ENCODE data around the gene EVX1. TPM values are rescaled to one million over a fixed set of nuclear protein-coding genes. Genes with fewer than 3 reads are reported as not detected.

Gene EVX1
- total RNA-seq, 1 donor from 2014 or later, result not detected

DNA sequence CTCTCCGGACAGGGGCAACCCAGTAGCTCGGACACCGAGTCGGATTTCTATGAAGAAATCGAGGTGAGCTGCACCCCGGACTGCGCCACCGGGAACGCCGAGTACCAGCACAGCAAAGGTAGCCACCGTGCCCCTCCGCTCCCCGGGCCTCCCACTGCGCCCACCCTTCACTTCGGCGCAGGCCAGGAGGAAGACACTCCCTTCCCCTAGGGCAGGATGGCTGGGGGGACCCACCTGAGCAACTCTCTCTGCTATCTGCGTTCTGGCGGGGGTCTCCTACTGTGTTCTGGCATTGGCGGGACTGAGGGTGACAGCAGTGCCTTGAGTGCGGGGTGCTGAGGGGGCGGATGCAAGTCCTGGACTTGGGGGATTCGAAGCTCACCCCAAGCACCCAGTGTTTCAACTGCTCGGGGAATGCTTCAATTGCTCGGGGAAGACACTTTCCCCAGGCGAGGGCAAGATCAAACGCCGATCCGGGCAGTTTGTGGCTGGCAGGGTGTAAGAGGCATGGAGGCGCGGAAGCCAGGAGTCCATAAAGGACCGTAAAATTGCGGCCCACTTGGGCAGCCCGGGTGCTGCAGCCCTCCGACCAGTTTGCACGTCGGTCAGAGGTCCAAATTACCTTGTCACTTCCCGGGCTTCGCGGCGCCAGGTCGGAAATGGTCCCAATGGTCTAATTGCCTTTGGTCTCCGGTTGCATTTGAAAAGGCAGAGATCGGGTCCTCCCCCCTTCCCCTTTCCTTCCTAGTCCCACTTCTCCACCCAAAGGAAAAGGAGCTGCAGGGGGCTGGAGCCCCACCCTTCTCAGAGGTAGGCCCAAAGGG is 950 bp downstream of the EVX1 start:
- no peaks in the 10 kb centered on the region for H3K36me3 ChIP-seq (ENCODE audit: control insufficient read depth in 3 of 3, insufficient read depth in 3 of 3, low read length in 3 of 3)
- H3K4me1 ChIP-seq (ENCODE audit: control insufficient read depth in 3 of 3, insufficient read depth in 3 of 3, low read length in 3 of 3), result peaks cover 11 to 33% (median 21%) of the 10 kb centered on the region in 3 donors
- peaks cover 96 to 99% (median 99%) of the 10 kb centered on the region in 3 donors for H3K27me3 ChIP-seq (ENCODE audit: control insufficient read depth in 3 of 3, insufficient read depth in 3 of 3, low read length in 3 of 3)
- no peak overlapping the region for H3K27ac ChIP-seq (ENCODE audit: low read depth, low read length)
- no peaks in the 10 kb centered on the region for H3K9me3 ChIP-seq (ENCODE audit: control insufficient read depth in 3 of 3, low read length in 3 of 3)
- H3K9ac ChIP-seq (ENCODE audit: low read depth in 1 of 3, low read length in 3 of 3), result no peak overlapping the region
- H3K4me3 ChIP-seq (ENCODE audit: low read length in 3 of 3), result peak overlapping the region in 2 of 3 donors; percentile 6 to 59

DNA sequence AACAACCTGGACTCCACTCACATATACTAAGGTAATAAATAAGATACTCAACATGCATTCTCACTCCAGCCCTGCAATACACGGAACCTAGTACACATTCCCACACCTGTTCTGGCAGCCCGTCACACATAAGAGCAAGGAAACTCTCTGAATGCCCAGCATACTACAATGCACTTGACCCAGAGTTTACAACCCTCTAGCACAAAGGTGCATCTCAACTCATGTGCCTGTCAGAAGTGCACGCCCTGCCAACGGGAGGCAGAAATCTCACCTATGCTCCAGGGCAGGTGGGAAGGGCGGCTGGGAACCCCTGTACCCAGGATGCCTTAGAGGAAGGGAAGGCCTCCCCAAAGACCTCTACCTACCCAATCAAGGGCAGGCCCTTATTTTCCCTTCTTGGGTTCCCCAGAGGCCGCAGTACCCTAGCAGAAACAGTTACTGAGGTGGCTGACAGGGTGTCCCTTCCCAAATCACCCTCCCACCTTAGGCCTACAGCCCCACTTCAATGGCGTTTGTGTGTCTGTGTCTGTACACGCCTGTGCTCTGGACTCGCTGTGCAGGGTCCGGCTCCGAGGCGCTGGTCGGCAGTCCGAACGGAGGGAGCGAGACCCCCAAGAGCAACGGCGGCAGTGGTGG is 2.0 kb downstream of the EVX1 start:
- peaks cover 11 to 33% (median 21%) of the 10 kb centered on the region in 3 donors for H3K4me1 ChIP-seq (ENCODE audit: control insufficient read depth in 3 of 3, insufficient read depth in 3 of 3, low read length in 3 of 3)

GRCh38 chr7:27245124-27245797 is 2.7 kb downstream of the EVX1 start:
- Histone ChIP-seq H3K27me3 (ENCODE audit: control insufficient read depth in 3 of 3, insufficient read depth in 3 of 3, low read length in 3 of 3) (peaks cover 99 to 100% (median 100%) of the 10 kb centered on the region in 3 donors), H3K27ac (ENCODE audit: low read depth, low read length) (no peak overlapping the region), H3K9ac (ENCODE audit: low read depth in 1 of 3, low read length in 3 of 3) (no peak overlapping the region), H3K9me3 (ENCODE audit: control insufficient read depth in 3 of 3, low read length in 3 of 3) (no peaks in the 10 kb centered on the region), H3K36me3 (ENCODE audit: control insufficient read depth in 3 of 3, insufficient read depth in 3 of 3, low read length in 3 of 3) (no peaks in the 10 kb centered on the region), H3K4me1 (ENCODE audit: control insufficient read depth in 3 of 3, insufficient read depth in 3 of 3, low read length in 3 of 3) (peaks cover 11 to 33% (median 21%) of the 10 kb centered on the region in 3 donors), H3K4me3 (ENCODE audit: low read length in 3 of 3) (peak overlapping the region; percentile 23 to 54 (median 41))

More for the DNA sequence above, 2.0 kb downstream of the EVX1 start:
- Histone ChIP-seq H3K27me3 (ENCODE audit: control insufficient read depth in 3 of 3, insufficient read depth in 3 of 3, low read length in 3 of 3) (peaks cover 99 to 100% (median 100%) of the 10 kb centered on the region in 3 donors), H3K36me3 (ENCODE audit: control insufficient read depth in 3 of 3, insufficient read depth in 3 of 3, low read length in 3 of 3) (no peaks in the 10 kb centered on the region), H3K4me3 (ENCODE audit: low read length in 3 of 3) (no peak overlapping the region), H3K9ac (ENCODE audit: low read depth in 1 of 3, low read length in 3 of 3) (no peak overlapping the region), H3K9me3 (ENCODE audit: control insufficient read depth in 3 of 3, low read length in 3 of 3) (no peaks in the 10 kb centered on the region), H3K27ac (ENCODE audit: low read depth, low read length) (no peak overlapping the region)

DNA sequence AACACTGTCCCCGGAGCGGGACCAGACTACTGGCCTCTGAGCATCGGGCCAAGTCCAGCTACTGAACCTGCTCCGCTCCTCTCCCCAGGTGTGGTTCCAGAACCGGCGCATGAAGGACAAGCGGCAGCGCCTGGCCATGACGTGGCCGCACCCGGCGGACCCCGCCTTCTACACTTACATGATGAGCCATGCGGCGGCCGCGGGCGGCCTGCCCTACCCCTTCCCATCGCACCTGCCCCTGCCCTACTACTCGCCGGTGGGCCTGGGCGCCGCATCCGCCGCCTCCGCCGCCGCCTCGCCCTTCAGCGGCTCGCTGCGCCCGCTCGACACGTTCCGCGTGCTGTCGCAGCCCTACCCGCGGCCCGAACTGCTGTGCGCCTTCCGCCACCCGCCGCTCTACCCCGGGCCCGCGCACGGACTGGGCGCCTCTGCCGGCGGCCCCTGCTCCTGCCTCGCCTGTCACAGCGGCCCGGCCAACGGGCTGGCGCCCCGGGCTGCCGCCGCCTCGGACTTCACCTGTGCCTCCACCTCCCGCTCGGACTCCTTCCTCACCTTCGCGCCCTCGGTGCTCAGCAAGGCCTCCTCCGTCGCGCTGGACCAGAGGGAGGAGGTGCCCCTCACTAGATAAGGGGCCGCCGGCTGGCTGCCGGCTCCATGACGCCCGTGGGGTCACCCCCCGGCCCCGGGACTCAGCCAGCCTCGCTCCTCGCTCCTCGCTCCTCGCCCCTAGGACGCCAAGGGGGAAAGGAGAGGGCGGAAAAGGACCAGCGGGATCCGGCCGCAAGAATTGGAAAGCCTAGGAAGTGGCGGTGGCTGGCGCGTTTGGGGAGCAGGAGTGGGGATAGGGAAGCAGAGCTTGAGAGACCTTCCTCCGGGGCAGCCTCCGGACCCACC is 3.4 kb downstream of the EVX1 start:
- Histone ChIP-seq H3K4me3 (ENCODE audit: low read length in 3 of 3) (peak overlapping the region; percentile 23 to 54 (median 41)), H3K27me3 (ENCODE audit: control insufficient read depth in 3 of 3, insufficient read depth in 3 of 3, low read length in 3 of 3) (peaks cover 99 to 100% (median 100%) of the 10 kb centered on the region in 3 donors), H3K27ac (ENCODE audit: low read depth, low read length) (no peak overlapping the region), H3K9me3 (ENCODE audit: control insufficient read depth in 3 of 3, low read length in 3 of 3) (no peaks in the 10 kb centered on the region), H3K4me1 (ENCODE audit: control insufficient read depth in 3 of 3, insufficient read depth in 3 of 3, low read length in 3 of 3) (peaks cover 12 to 33% (median 21%) of the 10 kb centered on the region in 3 donors), H3K9ac (ENCODE audit: low read depth in 1 of 3, low read length in 3 of 3) (no peak overlapping the region), H3K36me3 (ENCODE audit: control insufficient read depth in 3 of 3, insufficient read depth in 3 of 3, low read length in 3 of 3) (no peaks in the 10 kb centered on the region)

- no peak overlapping the region for H3K27ac ChIP-seq (ENCODE audit: low read depth, low read length)
- no peaks in the 10 kb centered on the region for H3K36me3 ChIP-seq (ENCODE audit: control insufficient read depth in 3 of 3, insufficient read depth in 3 of 3, low read length in 3 of 3)
- H3K9ac ChIP-seq (ENCODE audit: low read depth in 1 of 3, low read length in 3 of 3), result no peak overlapping the region
- H3K4me1 ChIP-seq (ENCODE audit: control insufficient read depth in 3 of 3, insufficient read depth in 3 of 3, low read length in 3 of 3), result peaks cover 21 to 40% (median 23%) of the 10 kb centered on the region in 3 donors
- peaks cover 99 to 100% (median 100%) of the 10 kb centered on the region in 3 donors for H3K27me3 ChIP-seq (ENCODE audit: control insufficient read depth in 3 of 3, insufficient read depth in 3 of 3, low read length in 3 of 3)
- no peaks in the 10 kb centered on the region for H3K9me3 ChIP-seq (ENCODE audit: control insufficient read depth in 3 of 3, low read length in 3 of 3)
- H3K4me3 ChIP-seq (ENCODE audit: low read length in 3 of 3), result no peak overlapping the region
These were observed 4.4 kb downstream of the EVX1 start for GRCh38 chr7:27247000-27247399.

GRCh38 chr7:27247452-27248426 is 5.1 kb downstream of the EVX1 start:
- no peak overlapping the region for H3K27ac ChIP-seq (ENCODE audit: low read depth, low read length)
- no peak overlapping the region for H3K4me3 ChIP-seq (ENCODE audit: low read length in 3 of 3)
- H3K9ac ChIP-seq (ENCODE audit: low read depth in 1 of 3, low read length in 3 of 3), result no peak overlapping the region
- peaks cover 20 to 34% (median 21%) of the 10 kb centered on the region in 3 donors for H3K4me1 ChIP-seq (ENCODE audit: control insufficient read depth in 3 of 3, insufficient read depth in 3 of 3, low read length in 3 of 3)
- H3K27me3 ChIP-seq (ENCODE audit: control insufficient read depth in 3 of 3, insufficient read depth in 3 of 3, low read length in 3 of 3), result peaks cover 99 to 100% (median 100%) of the 10 kb centered on the region in 3 donors
- H3K9me3 ChIP-seq (ENCODE audit: control insufficient read depth in 3 of 3, low read length in 3 of 3), result no peaks in the 10 kb centered on the region
- H3K36me3 ChIP-seq (ENCODE audit: control insufficient read depth in 3 of 3, insufficient read depth in 3 of 3, low read length in 3 of 3), result no peaks in the 10 kb centered on the region

DNA sequence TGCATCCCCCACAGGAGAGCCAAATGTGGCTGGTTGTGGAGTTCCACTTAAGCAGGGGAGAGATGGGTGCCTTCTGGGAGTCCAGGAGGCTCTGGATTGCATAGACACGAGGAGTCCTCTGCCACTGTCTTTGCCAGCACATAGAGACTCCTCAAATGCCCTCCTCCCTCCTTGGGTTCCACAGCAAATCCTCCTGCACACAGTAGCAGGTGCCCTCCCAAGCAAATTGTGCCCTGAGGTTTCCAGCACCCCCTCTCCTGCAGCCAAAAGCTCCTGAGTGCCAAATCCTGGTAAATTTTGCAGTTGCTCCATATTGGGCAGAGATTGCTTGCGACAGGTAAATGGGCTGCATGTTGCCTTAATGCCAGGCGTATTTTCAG is 5.8 kb downstream of the EVX1 start:
- no peak overlapping the region for H3K27ac ChIP-seq (ENCODE audit: low read depth, low read length)
- no peaks in the 10 kb centered on the region for H3K36me3 ChIP-seq (ENCODE audit: control insufficient read depth in 3 of 3, insufficient read depth in 3 of 3, low read length in 3 of 3)
- H3K9ac ChIP-seq (ENCODE audit: low read depth in 1 of 3, low read length in 3 of 3), result no peak overlapping the region
- no peak overlapping the region for H3K4me3 ChIP-seq (ENCODE audit: low read length in 3 of 3)
- H3K9me3 ChIP-seq (ENCODE audit: control insufficient read depth in 3 of 3, low read length in 3 of 3), result no peaks in the 10 kb centered on the region
- H3K4me1 ChIP-seq (ENCODE audit: control insufficient read depth in 3 of 3, insufficient read depth in 3 of 3, low read length in 3 of 3), result peaks cover 13 to 27% (median 21%) of the 10 kb centered on the region in 3 donors
- peaks cover 99 to 100% (median 99%) of the 10 kb centered on the region in 3 donors for H3K27me3 ChIP-seq (ENCODE audit: control insufficient read depth in 3 of 3, insufficient read depth in 3 of 3, low read length in 3 of 3)

GRCh38 chr7:27248911-27249723 is 6.5 kb downstream of the EVX1 start:
- Histone ChIP-seq H3K9ac (ENCODE audit: low read depth in 1 of 3, low read length in 3 of 3) (no peak overlapping the region), H3K9me3 (ENCODE audit: control insufficient read depth in 3 of 3, low read length in 3 of 3) (no peaks in the 10 kb centered on the region)

More at GRCh38 chr7:27248911-27249723, 6.5 kb downstream of the EVX1 start:
- peaks cover 92 to 98% (median 93%) of the 10 kb centered on the region in 3 donors for H3K27me3 ChIP-seq (ENCODE audit: control insufficient read depth in 3 of 3, insufficient read depth in 3 of 3, low read length in 3 of 3)
- no peaks in the 10 kb centered on the region for H3K36me3 ChIP-seq (ENCODE audit: control insufficient read depth in 3 of 3, insufficient read depth in 3 of 3, low read length in 3 of 3)
- no peak overlapping the region for H3K4me3 ChIP-seq (ENCODE audit: low read length in 3 of 3)
- no peak overlapping the region for H3K27ac ChIP-seq (ENCODE audit: low read depth, low read length)
- peaks cover 10 to 22% (median 21%) of the 10 kb centered on the region in 3 donors for H3K4me1 ChIP-seq (ENCODE audit: control insufficient read depth in 3 of 3, insufficient read depth in 3 of 3, low read length in 3 of 3)
